LNCAP (cell line): ENCODE measurements around the gene CMYA5.

Source experiments
- CTCF ChIP-seq: fragments of 450-650 bp; IDR thresholded peaks from 2 replicates; pipeline ENCODE4 v1.5.1; 2017; ENCODE audit warnings: mild to moderate bottlenecking

The CMYA5 gene

GRCh38 chr5:79837761-79838551 is 148.3 kb downstream of the CMYA5 start:
- TF ChIP-seq CTCF, result no peak

GRCh38 chr5:79840084-79840990 is 150.7 kb downstream of the CMYA5 start:
- no peak for TF ChIP-seq CTCF

DNA sequence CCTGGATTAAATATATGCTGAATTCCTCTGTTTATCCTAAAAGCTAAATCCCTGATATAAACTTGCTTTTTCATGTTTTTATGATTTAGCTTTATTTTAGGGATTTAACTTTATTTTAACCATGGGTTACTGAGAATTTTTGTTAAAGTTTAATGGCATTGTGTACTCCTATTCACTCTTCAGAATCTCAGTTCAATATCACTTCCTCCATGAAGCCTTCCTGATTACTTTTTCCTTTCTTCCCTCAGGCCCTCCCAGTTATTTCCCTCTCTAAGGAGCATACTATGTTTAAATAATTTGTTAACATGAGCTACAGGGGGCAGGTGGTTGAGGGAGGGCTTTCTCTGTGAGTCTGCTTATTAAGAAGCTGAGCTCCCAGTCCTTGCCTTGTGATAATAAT is 151.5 kb downstream of the CMYA5 start:
- no peak for TF ChIP-seq CTCF

GRCh38 chr5:79842006-79842881 is 152.6 kb downstream of the CMYA5 start:
- no peak for TF ChIP-seq CTCF

DNA sequence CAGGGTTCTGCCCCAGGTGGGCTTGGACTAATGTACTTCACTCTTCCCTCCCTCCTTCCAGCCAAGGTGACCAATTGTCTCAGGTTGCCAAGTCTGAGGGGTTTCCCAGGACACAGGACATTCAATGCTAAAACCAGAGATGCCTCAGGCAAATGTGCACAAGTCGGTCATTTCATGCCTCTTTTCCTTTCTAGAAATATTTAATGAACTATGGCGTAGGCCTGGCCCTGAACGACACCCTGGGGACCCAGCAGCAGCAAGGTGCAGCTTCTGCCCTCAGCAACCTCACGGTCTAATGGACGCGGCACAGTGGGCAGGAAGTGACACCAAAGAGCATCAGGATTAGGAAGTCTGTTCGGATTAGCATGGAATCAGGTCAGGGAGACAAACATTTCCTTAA is 153.4 kb downstream of the CMYA5 start:
- no peak for TF ChIP-seq CTCF

GRCh38 chr5:79843450-79844388 is 154.1 kb downstream of the CMYA5 start:
- no peak for TF ChIP-seq CTCF
